Dendritic cell treated with granulocyte-macrophage colony-stimulating factor and Interleukin-4, amounts not matched to agents 40 ng/mL and 50 ng/mL, for 4 days (primary cell): ENCODE results near the gene ACADS.

ENCODE experiments used
- H3K27ac Mint-ChIP-seq: one replicate; pipeline ENCODE4 v1.8.0; 2022; ENCODE audit warnings: mild to moderate bottlenecking, mixed read lengths
- H3K27me3 Mint-ChIP-seq: one replicate; pipeline ENCODE4 v1.8.0; 2022; ENCODE audit warnings: mild to moderate bottlenecking, mixed read lengths
- H3K36me3 Mint-ChIP-seq: one replicate; pipeline ENCODE4 v1.8.0; 2022; ENCODE audit warnings: low read depth, mixed read lengths
- H3K4me1 Mint-ChIP-seq: one replicate; pipeline ENCODE4 v1.8.0; 2022; ENCODE audit warnings: low read depth, mixed read lengths
- H3K4me3 Mint-ChIP-seq: one replicate; pipeline ENCODE4 v1.8.0; 2022; ENCODE audit warnings: mild to moderate bottlenecking, moderate library complexity, mixed read lengths
- H3K9me3 Mint-ChIP-seq: one replicate; pipeline ENCODE4 v1.8.0; 2022; ENCODE audit warnings: mixed read lengths
- intact Hi-C: fragments of 100-400 bp; cut with micrococcal nuclease; formaldehyde crosslinking; loops from one replicate; pipeline ENCODE4 v1.15.0; 2022

ACADS gene

DNA sequence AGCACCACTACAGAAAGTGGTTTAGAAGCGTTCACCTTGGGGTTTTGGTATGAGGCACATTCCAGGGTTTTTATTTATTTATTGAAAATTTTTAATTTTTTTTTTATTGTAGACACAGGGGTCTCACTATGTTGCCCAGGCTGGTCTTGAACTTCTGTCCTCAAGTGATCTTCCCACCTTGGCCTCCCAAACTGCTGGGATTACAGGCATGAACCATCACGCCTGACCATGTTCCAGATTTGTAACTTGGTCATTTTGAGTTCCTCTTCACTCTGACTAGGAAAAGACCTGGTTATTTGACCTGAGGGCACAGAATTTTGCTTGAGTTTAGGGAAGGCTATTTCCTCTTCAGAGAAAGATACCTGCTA is 35.6 kb upstream of the ACADS start:
- H3K27ac Mint-ChIP-seq = no peak overlapping the region
- no peak overlapping the region for H3K4me3 Mint-ChIP-seq
- no peaks in the 10 kb centered on the region for H3K9me3 Mint-ChIP-seq
- intact Hi-C loops = no loop called here
- H3K4me1 Mint-ChIP-seq = peaks cover 72% of the 10 kb centered on the region
- no peaks in the 10 kb centered on the region for H3K27me3 Mint-ChIP-seq
- H3K36me3 Mint-ChIP-seq = peaks cover 43% of the 10 kb centered on the region

DNA sequence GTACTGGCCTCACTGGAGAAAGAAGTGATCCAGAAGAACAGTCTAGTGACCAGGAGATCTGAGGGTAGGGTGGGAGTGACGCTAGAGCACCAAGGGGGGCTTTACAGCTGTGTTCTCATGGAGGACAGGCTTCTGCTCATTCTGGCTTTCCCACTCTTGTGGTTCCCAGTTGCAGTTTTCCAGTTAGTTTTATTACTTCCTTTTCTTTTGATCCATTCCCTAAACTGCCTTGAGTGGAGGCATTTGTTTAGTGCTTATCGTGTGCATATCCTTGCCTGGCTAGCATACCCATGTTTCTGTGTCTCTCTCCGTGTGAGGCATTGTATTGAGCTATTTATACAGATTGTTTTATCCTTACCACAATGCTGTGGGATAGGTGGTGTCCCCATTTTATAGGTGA is 34.6 kb upstream of the ACADS start:
- Mint-ChIP-seq H3K4me3 (no peak overlapping the region), H3K9me3 (no peaks in the 10 kb centered on the region), H3K4me1 (peaks cover 67% of the 10 kb centered on the region), H3K27me3 (no peaks in the 10 kb centered on the region), H3K36me3 (peaks cover 52% of the 10 kb centered on the region), H3K27ac (peak overlapping the region; percentile 33)
- intact Hi-C loops = no loop called here

DNA sequence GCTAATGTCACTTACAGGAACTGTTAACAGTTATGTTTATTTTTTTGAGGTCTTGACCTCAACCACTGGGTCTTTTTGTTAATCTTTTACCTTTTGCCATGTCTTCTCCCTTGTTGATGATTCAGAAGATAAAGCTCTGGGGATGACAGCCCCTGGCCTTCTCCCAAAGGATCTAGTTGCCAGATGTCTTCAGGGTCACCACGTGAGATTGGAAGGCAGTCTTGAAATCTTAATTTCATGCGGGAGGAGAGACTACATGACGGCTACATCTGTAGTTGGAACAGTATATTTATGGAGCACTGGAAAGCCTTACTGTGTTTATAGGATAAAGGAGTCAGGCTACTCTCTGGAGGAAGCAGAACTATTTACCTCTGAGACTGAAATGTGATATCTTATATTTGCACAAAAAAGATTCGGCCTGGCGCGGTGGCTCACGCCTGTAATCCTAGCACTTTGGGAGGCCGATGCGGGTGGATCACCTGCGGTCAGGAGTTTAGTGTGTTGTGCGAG is 33.0 kb upstream of the ACADS start:
- Mint-ChIP-seq H3K4me3 (no peak overlapping the region), H3K27ac (peak overlapping the region; percentile 33), H3K36me3 (peaks cover 59% of the 10 kb centered on the region), H3K4me1 (peaks cover 74% of the 10 kb centered on the region), H3K9me3 (no peaks in the 10 kb centered on the region), H3K27me3 (no peaks in the 10 kb centered on the region)
- intact Hi-C loops = no loop called here

DNA sequence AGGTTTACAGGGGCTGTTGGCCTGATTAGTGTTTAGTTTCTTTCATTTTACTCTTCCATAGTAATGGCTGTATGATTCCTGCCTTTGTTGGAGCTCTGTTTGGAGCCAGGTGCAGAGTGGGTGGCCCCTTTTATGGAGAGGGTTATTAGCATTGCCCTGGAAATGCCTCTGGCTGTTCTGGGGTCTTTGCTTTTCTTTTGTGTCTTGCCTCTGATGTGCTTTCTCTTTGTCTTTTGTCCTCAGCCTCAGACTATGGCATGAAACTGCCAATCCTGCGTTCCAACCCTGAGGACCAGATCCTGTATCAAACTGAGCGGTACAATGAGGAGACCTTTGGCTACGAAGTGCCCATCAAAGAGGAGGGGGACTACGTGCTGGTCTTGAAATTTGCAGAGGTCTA is 31.8 kb upstream of the ACADS start:
- H3K4me3 Mint-ChIP-seq = no peak overlapping the region
- intact Hi-C loops = no loop called here
- H3K36me3 Mint-ChIP-seq = peaks cover 72% of the 10 kb centered on the region
- no peak overlapping the region for H3K27ac Mint-ChIP-seq
- H3K9me3 Mint-ChIP-seq = no peaks in the 10 kb centered on the region
- no peaks in the 10 kb centered on the region for H3K27me3 Mint-ChIP-seq
- peaks cover 77% of the 10 kb centered on the region for H3K4me1 Mint-ChIP-seq

DNA sequence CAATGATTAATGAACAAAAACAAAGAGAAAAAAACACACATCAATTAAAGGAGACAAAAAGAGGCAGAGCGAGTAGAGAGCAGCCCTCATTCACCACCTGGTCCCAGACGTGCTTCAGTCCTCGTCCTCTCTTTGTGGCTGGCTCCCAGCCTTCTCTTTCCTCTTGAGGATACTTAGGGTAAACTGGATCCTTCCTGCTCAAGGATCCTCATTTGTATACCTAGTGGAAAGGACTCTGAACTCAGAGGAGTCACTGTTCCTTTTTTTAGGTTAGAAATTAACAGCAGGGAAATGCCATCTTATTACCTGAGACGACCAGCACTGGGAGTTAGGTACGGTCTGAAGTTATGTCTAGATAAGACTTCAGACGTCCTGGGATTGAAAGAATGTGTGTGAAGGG is 29.0 kb upstream of the ACADS start:
- intact Hi-C loops = no loop called here
- Mint-ChIP-seq H3K4me1 (peaks cover 73% of the 10 kb centered on the region), H3K27ac (no peak overlapping the region), H3K9me3 (no peaks in the 10 kb centered on the region), H3K27me3 (no peaks in the 10 kb centered on the region), H3K4me3 (no peak overlapping the region), H3K36me3 (peaks cover 100% of the 10 kb centered on the region)

DNA sequence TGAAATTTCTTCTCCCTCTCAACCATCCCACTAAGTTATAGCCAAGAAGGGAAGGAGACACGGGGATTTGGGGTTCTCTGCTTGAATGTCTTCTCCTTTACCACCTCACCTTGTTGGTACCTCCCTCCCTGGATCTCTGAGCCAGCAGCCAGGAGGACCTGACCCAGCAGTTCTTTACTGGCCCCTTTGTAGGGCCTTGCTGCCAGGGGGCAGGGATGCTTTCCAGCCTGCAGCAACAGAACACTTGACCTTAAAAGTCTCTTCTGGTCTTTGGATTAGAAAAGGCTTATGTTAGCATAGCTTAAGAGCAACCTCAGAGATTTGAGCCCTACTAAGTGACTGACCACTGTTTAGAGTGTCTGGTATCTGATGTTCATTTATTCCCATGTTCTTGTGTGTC is 28.3 kb upstream of the ACADS start:
- H3K9me3 Mint-ChIP-seq = no peaks in the 10 kb centered on the region
- intact Hi-C loops = no loop called here
- H3K4me1 Mint-ChIP-seq = peaks cover 66% of the 10 kb centered on the region
- H3K27me3 Mint-ChIP-seq = no peaks in the 10 kb centered on the region
- H3K4me3 Mint-ChIP-seq = no peak overlapping the region
- H3K27ac Mint-ChIP-seq = peak overlapping the region; percentile 80
- H3K36me3 Mint-ChIP-seq = peaks cover 100% of the 10 kb centered on the region

DNA sequence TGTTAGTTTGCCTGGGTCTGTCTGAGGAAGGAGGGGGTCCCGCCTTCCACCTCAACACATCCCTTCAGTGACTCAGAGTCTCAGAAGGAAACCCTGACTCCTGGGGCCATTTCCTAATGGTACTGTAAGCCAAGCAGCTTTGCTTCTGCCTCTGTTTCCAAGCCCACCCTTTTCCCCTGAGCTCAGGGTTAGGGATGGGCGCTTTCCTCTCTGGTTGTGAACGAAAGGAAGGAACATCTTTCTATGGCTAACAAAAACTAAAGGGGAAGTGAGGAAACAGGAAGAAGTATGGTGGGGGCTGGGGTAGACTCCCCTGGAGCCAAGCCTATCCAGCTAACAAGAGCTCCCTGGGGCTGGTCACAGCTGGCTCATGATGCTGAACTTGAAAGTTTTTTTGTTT is 27.0 kb upstream of the ACADS start:
- Mint-ChIP-seq H3K4me3 (no peak overlapping the region), H3K9me3 (no peaks in the 10 kb centered on the region), H3K27me3 (no peaks in the 10 kb centered on the region), H3K36me3 (peaks cover 100% of the 10 kb centered on the region), H3K27ac (peak overlapping the region; percentile 66), H3K4me1 (peaks cover 56% of the 10 kb centered on the region)
- intact Hi-C loops = no loop called here

DNA sequence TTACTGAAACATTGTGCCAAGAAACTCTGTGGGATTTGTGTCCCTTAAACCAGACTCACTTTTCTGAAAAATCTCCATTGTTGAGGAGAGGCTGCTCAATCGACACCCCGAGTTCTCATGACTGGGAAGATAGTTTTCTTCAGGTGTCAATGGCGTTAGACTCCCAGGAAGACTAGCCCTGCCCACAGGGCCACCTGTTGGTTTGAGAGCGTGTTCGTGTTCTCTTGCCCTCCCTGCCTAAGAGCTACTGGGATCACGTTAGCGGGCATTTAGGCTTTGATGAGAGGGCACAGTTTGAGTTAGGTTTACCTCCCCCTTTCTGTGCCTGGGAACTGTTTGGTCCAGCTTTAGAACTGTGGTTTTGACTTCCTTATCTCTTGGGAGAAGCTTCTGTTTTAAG is 26.1 kb upstream of the ACADS start:
- H3K4me1 Mint-ChIP-seq = peaks cover 48% of the 10 kb centered on the region
- intact Hi-C loops = no loop called here
- H3K27me3 Mint-ChIP-seq = no peaks in the 10 kb centered on the region
- no peak overlapping the region for H3K4me3 Mint-ChIP-seq
- peaks cover 95% of the 10 kb centered on the region for H3K36me3 Mint-ChIP-seq
- H3K9me3 Mint-ChIP-seq = no peaks in the 10 kb centered on the region
- H3K27ac Mint-ChIP-seq = peak overlapping the region; percentile 66

DNA sequence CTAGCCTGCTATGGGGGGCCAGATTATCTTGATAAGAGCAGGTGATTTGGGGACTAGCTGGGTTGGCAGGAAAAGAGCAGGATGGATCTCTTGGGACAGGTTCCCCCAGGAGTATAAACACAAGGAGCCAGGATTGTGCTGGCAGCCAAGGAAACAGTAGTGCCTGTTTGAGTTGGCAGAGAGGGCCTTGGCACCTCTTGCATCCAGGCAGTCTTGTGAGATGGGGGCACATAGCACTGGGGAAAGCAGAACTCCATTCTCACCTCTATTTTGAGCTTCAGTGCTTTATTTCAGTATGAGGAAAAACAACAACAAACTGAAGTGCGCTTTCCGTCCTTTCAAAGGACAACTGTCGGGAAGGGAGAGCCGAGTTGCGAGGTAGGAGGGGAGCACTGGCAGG is 24.7 kb upstream of the ACADS start:
- Mint-ChIP-seq H3K36me3 (peaks cover 91% of the 10 kb centered on the region), H3K4me3 (no peak overlapping the region), H3K27ac (peak overlapping the region; percentile 66), H3K27me3 (no peaks in the 10 kb centered on the region), H3K9me3 (no peaks in the 10 kb centered on the region), H3K4me1 (peaks cover 42% of the 10 kb centered on the region)
- intact Hi-C loops = no loop called here

DNA sequence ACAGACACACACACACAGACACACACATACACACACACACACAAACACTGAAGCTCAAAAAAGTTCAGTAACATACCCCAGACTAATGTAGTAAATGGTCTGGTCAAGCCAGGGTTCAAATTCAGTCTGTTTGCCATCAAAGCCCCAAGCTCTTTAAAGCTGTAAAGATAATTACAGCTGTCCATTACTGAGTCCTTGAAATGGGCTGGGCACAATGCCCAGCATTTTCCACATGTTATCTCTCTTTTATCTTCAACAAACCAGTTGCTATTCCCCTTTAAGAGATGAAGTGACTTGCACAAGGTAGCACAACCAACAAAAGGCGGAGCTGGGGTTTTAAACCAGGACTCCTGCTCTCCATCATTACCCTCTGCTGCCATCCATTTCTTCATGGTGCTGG is 23.0 kb upstream of the ACADS start:
- intact Hi-C loops = no loop called here
- Mint-ChIP-seq H3K27ac (no peak overlapping the region), H3K4me3 (no peak overlapping the region), H3K27me3 (no peaks in the 10 kb centered on the region), H3K36me3 (peaks cover 74% of the 10 kb centered on the region), H3K9me3 (no peaks in the 10 kb centered on the region), H3K4me1 (peaks cover 35% of the 10 kb centered on the region)

DNA sequence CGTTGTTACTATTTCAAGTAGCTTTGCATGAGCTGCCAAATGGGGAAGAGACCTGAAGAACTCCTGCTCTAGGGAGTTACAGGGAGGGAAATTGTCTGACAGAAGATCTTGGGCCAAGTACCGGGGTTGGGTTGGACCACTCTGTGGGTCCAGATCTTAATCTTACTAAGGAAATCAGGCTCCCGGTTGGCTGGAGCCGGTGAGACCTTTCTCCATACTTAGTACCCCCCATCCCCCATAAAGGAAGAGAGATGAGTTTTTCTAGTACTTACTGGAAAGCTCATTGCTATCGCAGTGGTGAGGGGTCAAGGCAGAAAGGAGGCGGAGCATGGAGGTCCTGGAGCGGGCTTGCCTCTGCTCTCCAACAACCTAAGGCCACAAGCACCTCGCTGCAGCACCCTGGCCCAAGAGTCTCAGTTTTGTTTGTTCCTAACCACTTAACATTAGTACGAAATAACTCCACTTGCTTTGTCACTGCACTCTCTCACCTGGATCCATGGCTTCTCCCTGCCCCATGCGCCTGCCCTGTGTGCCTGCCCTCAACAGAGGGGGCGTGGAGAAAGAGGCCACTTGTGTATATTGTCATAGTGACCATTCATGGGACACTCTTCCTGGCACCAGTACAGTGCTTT is 22.2 kb upstream of the ACADS start:
- Mint-ChIP-seq H3K9me3 (no peaks in the 10 kb centered on the region), H3K27ac (no peak overlapping the region), H3K27me3 (no peaks in the 10 kb centered on the region), H3K36me3 (peaks cover 66% of the 10 kb centered on the region), H3K4me3 (no peak overlapping the region), H3K4me1 (peaks cover 27% of the 10 kb centered on the region)
- intact Hi-C loops = no loop called here

DNA sequence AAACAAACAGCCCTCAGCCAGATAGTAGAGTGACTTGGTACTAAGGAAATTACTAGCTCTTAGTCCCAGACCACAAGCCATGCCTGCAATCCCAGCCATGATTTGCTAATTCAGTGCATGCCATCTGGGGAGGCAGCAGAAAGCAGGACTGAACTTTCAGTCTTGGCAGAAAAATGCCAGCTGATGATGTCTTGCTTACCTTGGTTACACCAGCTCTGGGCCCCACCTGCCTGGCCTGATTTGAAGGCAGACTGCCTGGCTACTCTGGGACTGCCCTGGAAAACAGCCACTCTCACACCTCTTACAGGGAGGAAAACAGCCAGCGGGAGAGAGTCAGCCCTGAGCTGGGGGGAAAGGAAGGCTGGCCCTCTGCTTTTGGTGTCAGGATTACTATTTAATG is 20.0 kb upstream of the ACADS start:
- H3K27me3 Mint-ChIP-seq = no peaks in the 10 kb centered on the region
- peaks cover 50% of the 10 kb centered on the region for H3K36me3 Mint-ChIP-seq
- H3K27ac Mint-ChIP-seq = no peak overlapping the region
- no peaks in the 10 kb centered on the region for H3K9me3 Mint-ChIP-seq
- intact Hi-C loops = no loop called here
- peaks cover 11% of the 10 kb centered on the region for H3K4me1 Mint-ChIP-seq
- H3K4me3 Mint-ChIP-seq = no peak overlapping the region

DNA sequence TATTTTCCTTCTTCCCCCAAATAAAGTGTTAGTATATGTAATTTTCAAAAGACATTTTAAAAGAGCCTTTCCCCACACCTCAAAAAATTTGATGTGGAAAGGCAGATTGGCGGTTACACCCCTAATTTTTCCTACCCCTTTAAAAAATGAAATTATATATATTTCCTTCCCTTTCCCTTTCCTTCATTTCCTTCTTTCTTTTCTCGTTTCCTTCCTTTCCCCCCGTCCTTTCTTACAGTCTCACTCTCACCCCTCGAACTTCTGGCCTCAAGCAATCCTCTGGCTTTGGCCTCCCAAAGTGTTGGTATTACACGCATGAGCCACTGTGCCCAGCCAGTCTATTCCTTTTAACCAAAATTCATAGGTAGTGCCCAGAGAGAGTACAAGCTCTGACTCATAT is 19.6 kb upstream of the ACADS start:
- intact Hi-C loops = no loop called here
- Mint-ChIP-seq H3K36me3 (peaks cover 50% of the 10 kb centered on the region), H3K27ac (no peak overlapping the region), H3K4me1 (peaks cover 9% of the 10 kb centered on the region), H3K4me3 (no peak overlapping the region), H3K27me3 (no peaks in the 10 kb centered on the region), H3K9me3 (no peaks in the 10 kb centered on the region)

DNA sequence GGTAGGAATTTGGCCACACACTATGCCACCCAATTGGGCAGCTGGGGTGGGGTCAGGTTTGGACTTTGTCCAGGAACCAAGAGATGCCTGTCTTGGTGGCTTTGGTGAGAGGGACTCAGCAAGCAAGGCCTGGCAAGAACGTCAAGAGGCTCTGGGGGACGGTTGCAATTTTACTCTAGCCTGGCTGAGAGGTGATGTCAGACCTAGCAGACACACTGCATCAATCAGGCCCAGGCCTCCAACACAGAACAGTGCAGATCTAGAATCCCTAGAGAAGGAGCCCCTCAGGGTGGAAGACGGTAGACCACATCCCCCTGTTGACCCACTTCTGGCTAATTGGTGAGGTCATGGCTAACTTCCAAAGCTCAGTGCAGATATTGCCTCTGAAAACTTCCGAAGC is 17.0 kb upstream of the ACADS start:
- Mint-ChIP-seq H3K9me3 (no peaks in the 10 kb centered on the region), H3K27me3 (no peaks in the 10 kb centered on the region), H3K4me1 (peaks cover 23% of the 10 kb centered on the region), H3K27ac (no peak overlapping the region), H3K4me3 (no peak overlapping the region), H3K36me3 (peaks cover 29% of the 10 kb centered on the region)
- intact Hi-C loops = no loop called here
